HCT116 (cell line): ENCODE results near the gene FMC1. TPM values are rescaled to one million over a fixed set of nuclear protein-coding genes. Genes with fewer than 3 reads are reported as not detected.

Experiments
- ATAC-seq: fragments of 200-7000 bp; cut with Tn5 transposase; 2 replicates; pipeline ENCODE4 v1.9.1; 2020; ENCODE audit warnings: mild to moderate bottlenecking, moderate library complexity
- BruUV-seq: library from RNA; stranded (reverse); fragments of 400-500 nt; replicated peaks from 2 replicates; lab custom pipeline; 2021; lab: Mats Ljungman, UMichigan
- CTCF ChIA-PET: fragments of 300-600 bp; sonication (Branson Sonifier 250); formaldehyde crosslinking; loops from one replicate; lab custom pipeline; 2021; ENCODE audit warnings: antibody characterized with exemption; lab: Charles Lee
- POLR2A ChIA-PET: fragments of 300-600, 350-600 bp; sonication (Branson Sonifier 250); formaldehyde crosslinking; loops from one replicate; lab custom pipeline; 2021; ENCODE audit warnings: antibody characterized with exemption; lab: Charles Lee
- RAD21 ChIA-PET, 2 experiments: fragments of 300-600 bp; sonication (Branson Sonifier 250); formaldehyde crosslinking; loops; one replicate each; lab custom pipeline; 2023; ENCODE audit warnings: low total read pairs in 2 of 2; ENCODE audit not compliant: uncharacterized antibody in 2 of 2, unreplicated experiment in 2 of 2, low non-redundant PET in 1 of 2; lab: Charles Lee
- DNase-seq: peaks from one replicate; pipeline ENCODE4 v3.0.0-alpha.2; 2010; ENCODE audit warnings: low read depth, low spot score
- H2AFZ ChIP-seq: fragments of 200-600 bp; shearing (Covaris generic), sonication (generic); 2 replicates; pipeline ENCODE4 v1.6.1; 2017; ENCODE audit warnings: low read depth, mixed run types, mixed read lengths, antibody characterized with exemption, low read length; ENCODE audit not compliant: poor library complexity, severe bottlenecking
- H3K27ac ChIP-seq: 2 replicates; pipeline ENCODE4 v1.5.1; 2012; ENCODE audit warnings: low read depth, low read length
- H3K27me3 ChIP-seq: fragments of 200-600 bp; sonication (generic); 2 replicates; pipeline ENCODE4 v1.6.1; 2016; ENCODE audit warnings: mixed run types, low read length, mixed read lengths; ENCODE audit not compliant: insufficient read depth
- H3K36me3 ChIP-seq, 2 experiments: fragments of 200-500 bp in 1 of 2; fragments of 200-600 bp in 1 of 2; sonication (Bioruptor generic) in 1 of 2; sonication (generic) in 1 of 2; 2 replicates each; pipeline versions ENCODE4 v1.5.1 to v1.6.1; 2014 to 2016; ENCODE audit warnings: low read length in 2 of 2, inconsistent platforms in 1 of 2, mixed read lengths in 1 of 2, mixed run types in 1 of 2; ENCODE audit not compliant: insufficient read depth in 2 of 2, control insufficient read depth in 1 of 2
- H3K4me1 ChIP-seq, 2 experiments: fragments of 200-600 bp in 1 of 2; sonication (generic) in 1 of 2; 2 replicates each; pipeline versions ENCODE4 v1.5.1 to v1.6.1; 2012 to 2017; ENCODE audit warnings: low read length in 2 of 2, inconsistent platforms in 1 of 2, mild to moderate bottlenecking in 1 of 2, mixed read lengths in 1 of 2, mixed run types in 1 of 2, moderate library complexity in 1 of 2; ENCODE audit not compliant: insufficient read depth in 2 of 2, control insufficient read depth in 1 of 2
- H3K4me2 ChIP-seq: fragments of 200-600 bp; sonication (generic); 2 replicates; pipeline ENCODE4 v1.6.1; 2017; ENCODE audit warnings: mixed run types, low read length, mixed read lengths
- H3K4me3 ChIP-seq, 2 experiments: fragments of 200-600 bp in 1 of 2; sonication (generic) in 1 of 2; replicated peaks in 1 of 2; 2 replicates each; pipeline ENCODE4 v1.5.1; 2011 to 2016; ENCODE audit warnings: low read length in 2 of 2, control low read depth in 1 of 2, low read depth in 1 of 2, mild to moderate bottlenecking in 1 of 2, mixed read lengths in 1 of 2, mixed run types in 1 of 2
- H3K79me2 ChIP-seq: fragments of 200-600 bp; sonication (generic); 2 replicates; pipeline ENCODE4 v1.6.1; 2017; ENCODE audit warnings: mild to moderate bottlenecking, mixed run types, low read length, moderate library complexity, mixed read lengths; ENCODE audit not compliant: insufficient read depth
- H3K9ac ChIP-seq: fragments of 200-600 bp; sonication (generic); 2 replicates; pipeline ENCODE4 v1.6.1; 2016; ENCODE audit warnings: low read length, mixed read lengths
- H3K9me2 ChIP-seq: fragments of 200-600 bp; sonication (generic), shearing (Covaris generic); 2 replicates; pipeline ENCODE4 v1.6.1; 2017; ENCODE audit warnings: mixed run types, mild to moderate bottlenecking, moderate library complexity; ENCODE audit not compliant: insufficient read depth
- H3K9me3 ChIP-seq, 2 experiments: fragments of 200-500 bp in 1 of 2; fragments of 200-600 bp in 1 of 2; sonication (Bioruptor generic) in 1 of 2; sonication (generic) in 1 of 2; 2 replicates each; pipeline ENCODE4 v1.6.1; 2014 to 2017; ENCODE audit warnings: low read length in 2 of 2, mixed read lengths in 2 of 2, inconsistent platforms in 1 of 2, low read depth in 1 of 2, mild to moderate bottlenecking in 1 of 2, mixed run types in 1 of 2, moderate library complexity in 1 of 2; ENCODE audit not compliant: control insufficient read depth in 1 of 2, insufficient read depth in 1 of 2
- H4K20me1 ChIP-seq: fragments of 200-600 bp; sonication (generic), shearing (Covaris generic); 2 replicates; pipeline ENCODE4 v1.6.1; 2017; ENCODE audit warnings: mixed run types, mild to moderate bottlenecking, moderate library complexity; ENCODE audit not compliant: insufficient read depth
- CBX3 ChIP-seq: IDR thresholded peaks from 2 replicates; pipeline ENCODE4 v1.6.1; 2012; ENCODE audit warnings: low read depth
- CEBPB ChIP-seq: IDR thresholded peaks from 2 replicates; pipeline ENCODE4 v1.6.1; 2012; ENCODE audit warnings: low read depth
- ELF1 ChIP-seq: IDR thresholded peaks from 2 replicates; pipeline ENCODE4 v1.6.1; 2012; ENCODE audit warnings: low read depth, borderline replicate concordance
- JUND ChIP-seq: IDR thresholded peaks from 2 replicates; pipeline ENCODE4 v1.6.1; 2012
- POLR2A ChIP-seq: IDR thresholded peaks from 2 replicates; pipeline ENCODE4 v1.7.0; 2011; ENCODE audit warnings: borderline replicate concordance; ENCODE audit not compliant: insufficient read depth, insufficient read length; ENCODE audit errors: extremely low read depth
- POLR2AphosphoS5 ChIP-seq: IDR thresholded peaks from 2 replicates; pipeline ENCODE4 v1.6.1; 2011; ENCODE audit warnings: mild to moderate bottlenecking, low read depth, low read length, moderate library complexity
- REST ChIP-seq: IDR thresholded peaks from 2 replicates; pipeline ENCODE4 v1.6.1; 2012; ENCODE audit warnings: low read depth
- SIN3A ChIP-seq: IDR thresholded peaks from 2 replicates; pipeline ENCODE4 v1.6.1; 2012; ENCODE audit warnings: low read depth
- SP1 ChIP-seq: IDR thresholded peaks from 2 replicates; pipeline ENCODE4 v1.6.1; 2012; ENCODE audit warnings: low read depth
- TCF7L2 ChIP-seq: IDR thresholded peaks from 2 replicates; pipeline ENCODE4 v1.7.0; 2011; ENCODE audit warnings: borderline replicate concordance, inconsistent platforms; ENCODE audit not compliant: insufficient read depth, insufficient read length; ENCODE audit errors: extremely low read depth
- YY1 ChIP-seq: IDR thresholded peaks from 2 replicates; pipeline ENCODE4 v1.6.1; 2011; ENCODE audit warnings: low read length, low read depth, moderate library complexity, mild to moderate bottlenecking; ENCODE audit not compliant: insufficient replicate concordance; ENCODE audit errors: extremely low read depth
- ZFX ChIP-seq: fragments of 450-650 bp; IDR thresholded peaks from 2 replicates; pipeline ENCODE4 v1.6.1; 2017
- ZNF274 ChIP-seq: fragments of 200-500 bp; sonication (Bioruptor generic); IDR thresholded peaks from 2 replicates; pipeline ENCODE4 v1.6.1; 2014; ENCODE audit warnings: mild to moderate bottlenecking, low read depth, low read length, inconsistent platforms
- intact Hi-C: fragments of 100-400 bp; cut with micrococcal nuclease; formaldehyde crosslinking; loops from 2 replicates; pipeline ENCODE4 v1.10.0; 2022
- total RNA-seq: library from RNA; stranded (reverse); gene quantifications from one replicate; pipeline ENCODE4 v1.2.1, GENCODE V29; 2021; ENCODE audit not compliant: unreplicated experiment
- TF ChIP-seq, protein P1 (sequence below): IDR thresholded peaks from 2 replicates; pipeline ENCODE4 v1.6.1; 2011; ENCODE audit warnings: mild to moderate bottlenecking, low read length, moderate library complexity; ENCODE audit not compliant: insufficient replicate concordance; ENCODE audit errors: extremely low read depth

The FMC1 gene
- total RNA-seq, 1 experiment from 2014 or later, result 19.4 TPM

DNA sequence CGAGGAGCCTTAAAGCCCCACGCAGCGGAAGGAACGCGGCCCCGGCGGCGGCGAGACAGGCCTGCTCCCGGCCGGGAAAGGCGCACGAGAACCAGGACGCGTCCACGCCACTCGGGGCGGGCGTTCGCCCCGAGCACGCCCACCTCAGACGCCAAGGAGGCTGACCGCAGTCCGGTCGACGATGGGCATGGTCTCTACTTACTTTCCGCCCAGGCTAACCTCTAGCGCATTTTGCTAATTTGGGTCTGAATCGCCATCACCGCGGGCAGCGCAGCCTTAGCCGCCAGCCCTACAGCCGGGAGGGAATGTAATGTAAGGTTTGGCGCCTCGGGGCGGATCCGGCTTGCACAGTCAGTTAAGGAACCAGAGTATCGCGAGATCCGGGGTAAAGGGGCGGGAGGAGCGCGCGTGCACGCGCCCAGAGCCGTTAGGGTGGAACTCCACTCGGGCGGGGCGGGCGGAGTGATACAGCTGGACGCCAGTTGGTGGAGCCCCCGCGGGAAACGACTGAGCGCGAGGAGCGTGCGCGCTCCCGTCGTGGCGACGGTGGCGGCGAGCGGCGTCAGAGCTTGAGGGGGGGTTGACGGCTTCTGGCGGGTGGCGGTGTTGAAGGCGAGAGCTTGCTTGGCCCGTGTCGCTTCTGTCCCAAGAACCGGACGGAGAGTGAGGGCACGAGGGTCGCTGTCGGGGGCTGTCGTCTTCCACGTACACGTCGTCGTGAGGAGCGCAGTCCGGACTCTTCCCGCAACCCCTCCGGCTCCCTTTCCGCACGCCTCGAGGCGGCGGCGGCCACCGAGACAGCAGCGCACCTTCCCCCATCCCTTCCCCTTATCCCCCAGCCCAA is 18.5 kb downstream of the FMC1 start, which contains the start of gene LUC7L2:
Gene LUC7L2 (plus strand): TSS at position 529 of the 844 bp plus-strand sequence. CDS start 368 bp downstream, outside the sequence.
- H4K20me1 ChIP-seq, result peaks cover 16% of the 10 kb centered on the region; the same call in 1 of the 2 replicates
- H3K27me3 ChIP-seq, result no peaks in the 10 kb centered on the region
- RAD21 ChIA-PET, result no interaction called here
- H2AFZ ChIP-seq, result no peak within 1 kb of the TSS
- intact Hi-C loops, result loop anchor here (1.0 kb wide), 1 partner anchor 18 kb away; the partner anchor contains the start of gene FMC1
- CTCF ChIA-PET, result interaction anchor here (1.9 kb wide), 1 partner anchor 20 kb away, joined by 5 read pairs; no protein-coding TSS in a partner anchor
- H3K9ac ChIP-seq, result peak within 1 kb of the TSS; percentile 99
- peaks cover 5 to 6% of the 10 kb centered on the region in 2 experiments; a peak in 3 of 4 replicates for H3K36me3 ChIP-seq
- BruUV-seq, result no TSS peak
- TF ChIP-seq JUND, result no peak
- no peak for TF ChIP-seq CEBPB
- TF ChIP-seq POLR2AphosphoS5, result peak; percentile 98
- TF ChIP-seq, protein P1, sequence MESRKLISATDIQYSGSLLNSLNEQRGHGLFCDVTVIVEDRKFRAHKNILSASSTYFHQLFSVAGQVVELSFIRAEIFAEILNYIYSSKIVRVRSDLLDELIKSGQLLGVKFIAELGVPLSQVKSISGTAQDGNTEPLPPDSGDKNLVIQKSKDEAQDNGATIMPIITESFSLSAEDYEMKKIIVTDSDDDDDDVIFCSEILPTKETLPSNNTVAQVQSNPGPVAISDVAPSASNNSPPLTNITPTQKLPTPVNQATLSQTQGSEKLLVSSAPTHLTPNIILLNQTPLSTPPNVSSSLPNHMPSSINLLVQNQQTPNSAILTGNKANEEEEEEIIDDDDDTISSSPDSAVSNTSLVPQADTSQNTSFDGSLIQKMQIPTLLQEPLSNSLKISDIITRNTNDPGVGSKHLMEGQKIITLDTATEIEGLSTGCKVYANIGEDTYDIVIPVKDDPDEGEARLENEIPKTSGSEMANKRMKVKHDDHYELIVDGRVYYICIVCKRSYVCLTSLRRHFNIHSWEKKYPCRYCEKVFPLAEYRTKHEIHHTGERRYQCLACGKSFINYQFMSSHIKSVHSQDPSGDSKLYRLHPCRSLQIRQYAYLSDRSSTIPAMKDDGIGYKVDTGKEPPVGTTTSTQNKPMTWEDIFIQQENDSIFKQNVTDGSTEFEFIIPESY, result peak; percentile 98
- TF ChIP-seq ZFX, result peak; percentile 74
- no peak for TF ChIP-seq SP1
- TF ChIP-seq SIN3A, result no peak
- no peak for TF ChIP-seq CBX3
- peak; percentile 97 for TF ChIP-seq POLR2A
- peak; percentile 71 for TF ChIP-seq YY1
- peak; percentile 46 for TF ChIP-seq TCF7L2
- TF ChIP-seq ELF1, result no peak
- TF ChIP-seq ZNF274, result no peak
- TF ChIP-seq REST, result no peak
- peak; percentile 95 for DNase-seq
- H3K4me2 ChIP-seq, result peak within 1 kb of the TSS; percentile 76
- H3K9me2 ChIP-seq, result no peaks in the 10 kb centered on the region
- no peaks in the 10 kb centered on the region for H3K9me3 ChIP-seq
- POLR2A ChIA-PET, result interaction anchor here (0.7 to 1.6 kb wide), 6 partner anchors 14 to 127 kb away, joined by 3 to 5 read pairs (median 4); no protein-coding TSS in a partner anchor
- peaks cover 62% of the 10 kb centered on the region for H3K79me2 ChIP-seq
- H3K4me3 ChIP-seq, result peak within 1 kb of the TSS; percentile 67 to 91
- peaks cover 16 to 22% of the 10 kb centered on the region in 2 experiments; a peak in 3 of 4 replicates for H3K4me1 ChIP-seq
- peak within 1 kb of the TSS; percentile 98 for H3K27ac ChIP-seq
- ATAC-seq, result peak; percentile 80
